AG09309 (cell line): Measurements from ENCODE around the gene COL28A1.
"Not testable (repeated sequence)": the region's sequence is repeated elsewhere in the genome, so short reads cannot be mapped to it uniquely, and the experiment has no call there.

Experiments used
- DNase-seq: peaks from one replicate; pipeline ENCODE4 v3.0.0-alpha.2; 2010; ENCODE audit warnings: low read depth
- H3K4me3 ChIP-seq: 2 replicates; pipeline ENCODE4 v1.5.1; 2011; ENCODE audit warnings: mild to moderate bottlenecking, low read depth, low read length, moderate library complexity; ENCODE audit not compliant: control insufficient read depth
- CTCF ChIP-seq: IDR thresholded peaks from 2 replicates; pipeline ENCODE4 v1.5.1; 2011; ENCODE audit warnings: mild to moderate bottlenecking, low read depth, low read length, inconsistent platforms; ENCODE audit not compliant: insufficient read depth, control insufficient read depth; ENCODE audit errors: missing control alignments

The COL28A1 gene

GRCh38 chr7:7475601-7476000 lies 60.1 kb downstream of the COL28A1 start:
- no peak for TF ChIP-seq CTCF
- no peak overlapping the region for H3K4me3 ChIP-seq
- DNase-seq: no peak

DNA sequence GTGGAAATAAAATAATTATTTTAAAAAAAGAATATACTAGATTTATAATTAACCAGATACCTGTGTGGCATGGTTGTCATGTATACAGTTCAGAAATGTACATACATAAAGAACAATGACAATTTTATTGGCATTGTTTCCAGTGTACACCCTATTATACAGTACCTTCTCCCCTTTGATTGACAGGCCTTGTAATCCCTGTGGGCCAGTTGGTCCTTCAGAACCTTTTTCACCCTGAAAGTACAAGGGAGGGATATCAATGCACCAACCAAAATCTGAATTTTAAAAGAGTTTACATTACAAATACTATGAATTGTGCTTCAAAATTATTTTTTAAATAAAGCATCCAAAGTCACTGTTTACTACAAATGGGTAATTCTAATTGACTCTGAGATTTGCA lies 61.2 kb downstream of the COL28A1 start:
- H3K4me3 ChIP-seq: no peak overlapping the region
- TF ChIP-seq CTCF: no peak
- no peak for DNase-seq

DNA sequence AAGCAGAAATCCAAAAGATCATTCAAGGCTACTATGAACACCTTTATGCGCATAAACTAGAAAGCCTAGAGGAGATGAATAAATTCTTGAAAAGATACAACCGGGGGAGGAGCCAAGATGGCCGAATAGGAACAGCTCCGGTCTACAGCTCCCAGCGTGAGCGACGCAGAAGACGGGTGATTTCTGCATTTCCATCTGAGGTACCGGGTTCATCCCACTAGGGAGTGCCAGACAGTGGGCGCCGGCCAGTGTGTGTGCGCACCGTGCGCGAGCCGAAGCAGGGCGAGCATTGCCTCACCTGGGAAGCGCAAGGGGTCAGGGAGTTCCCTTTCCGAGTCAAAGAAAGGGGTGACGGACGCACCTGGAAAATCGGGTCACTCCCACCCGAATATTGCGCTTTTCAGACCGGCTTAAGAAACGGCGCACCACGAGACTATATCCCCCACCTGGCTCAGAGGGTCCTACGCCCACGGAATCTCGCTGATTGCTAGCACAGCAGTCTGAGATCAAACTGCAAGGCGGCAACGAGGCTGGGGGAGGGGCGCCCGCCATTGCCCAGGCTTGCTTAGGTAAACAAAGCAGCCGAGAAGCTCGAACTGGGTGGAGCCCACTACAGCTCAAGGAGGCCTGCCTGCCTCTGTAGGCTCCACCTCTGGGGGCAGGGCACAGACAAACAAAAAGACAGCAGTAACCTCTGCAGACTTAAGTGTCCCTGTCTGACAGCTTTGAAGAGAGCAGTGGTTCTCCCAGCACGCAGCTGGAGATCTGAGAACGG lies 70.5 kb downstream of the COL28A1 start:
- not testable (repeated sequence) for H3K4me3 ChIP-seq

DNA sequence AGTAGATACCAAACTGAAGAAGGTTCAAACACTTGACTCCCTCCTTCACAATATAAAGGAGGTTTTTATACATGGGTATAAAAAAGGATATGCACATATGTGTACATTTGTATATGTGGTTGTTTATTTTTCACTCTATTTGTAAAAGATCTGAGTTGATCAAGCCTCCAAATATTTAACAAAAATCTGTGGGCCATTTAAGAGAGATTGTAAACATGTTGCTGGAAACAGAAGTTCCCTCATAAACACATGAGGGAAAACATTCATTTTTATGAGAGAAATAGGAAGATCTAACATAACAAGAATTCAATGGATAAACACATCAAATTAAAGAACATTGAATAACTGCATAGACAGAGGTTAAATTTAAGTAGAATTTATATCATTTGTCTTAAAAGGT lies 81.7 kb downstream of the COL28A1 start:
- DNase-seq: no peak
- TF ChIP-seq CTCF: no peak
- no peak overlapping the region for H3K4me3 ChIP-seq

More for the DNA sequence above, 70.5 kb downstream of the COL28A1 start:
- DNase-seq: not testable (repeated sequence)

DNA sequence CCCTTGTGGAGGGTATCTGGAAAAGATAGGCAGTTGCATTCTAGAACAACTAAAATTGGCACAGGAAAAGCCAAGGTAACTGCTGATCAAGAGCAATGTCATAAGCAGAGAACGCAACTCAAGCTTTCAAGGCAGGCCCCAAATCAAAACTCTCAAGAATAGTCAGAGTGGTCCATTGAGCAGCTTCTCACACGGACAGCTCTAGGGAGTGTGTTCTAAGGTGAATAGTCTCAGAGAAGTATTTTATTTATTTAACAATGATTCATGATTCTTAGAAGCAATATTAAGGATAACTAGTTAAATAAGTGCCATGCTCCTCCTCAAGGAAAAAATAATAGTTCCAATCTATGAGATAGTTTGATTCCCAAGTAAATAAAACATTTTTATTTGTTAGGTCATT lies 83.0 kb downstream of the COL28A1 start:
- no peak for DNase-seq
- TF ChIP-seq CTCF: no peak
- H3K4me3 ChIP-seq: no peak overlapping the region

- no peak for DNase-seq
- no peak for TF ChIP-seq CTCF
- no peak overlapping the region for H3K4me3 ChIP-seq
These were observed 83.6 kb downstream of the COL28A1 start for GRCh38 chr7:7452119-7452518.

DNA sequence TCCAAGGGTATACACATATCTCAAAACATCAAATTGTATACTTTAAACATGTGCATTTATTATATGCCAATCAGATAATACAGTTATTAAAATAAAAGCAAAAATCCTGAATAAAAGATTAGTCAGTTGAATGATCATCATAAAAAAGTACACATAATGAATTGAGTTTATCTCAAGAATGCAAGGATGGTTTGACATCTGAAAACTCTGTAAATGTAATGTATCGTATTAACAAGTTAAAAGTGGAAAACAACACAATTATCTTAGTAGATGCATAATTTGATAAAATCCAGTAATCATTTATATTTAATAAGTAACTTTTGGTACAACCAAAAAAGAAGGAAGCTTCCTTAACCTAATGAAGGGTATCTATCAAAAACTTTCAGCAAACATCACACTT lies 86.6 kb downstream of the COL28A1 start:
- H3K4me3 ChIP-seq: no peak overlapping the region
- DNase-seq: no peak
- no peak for TF ChIP-seq CTCF
